Gastroesophageal sphincter (tissue), 3 donors: ENCODE measurements around the gene HIVEP3.

Source experiments
- CTCF ChIP-seq, 4 experiments: fragments of 200-600 bp in 2 of 4; fragments of 450-650 bp in 2 of 4; sonication (generic) in 1 of 4; IDR thresholded peaks; one replicate each; pipeline ENCODE4 v1.5.1; 2017 to 2019; ENCODE audit warnings: antibody characterized with exemption in 4 of 4, mild to moderate bottlenecking in 2 of 4, moderate library complexity in 2 of 4
- POLR2A ChIP-seq, 2 donors: fragments of 450-650 bp; IDR thresholded peaks; one replicate each; pipeline ENCODE4 v1.6.1; 2017; ENCODE audit warnings: antibody characterized with exemption in 2 of 2, mild to moderate bottlenecking in 2 of 2, moderate library complexity in 1 of 2

GRCh38 chr1:41560931-41561330, 357.8 kb downstream of the HIVEP3 start:
- TF ChIP-seq CTCF (IDR thresholded peaks at IDR 0.05) (no peak), POLR2A (IDR thresholded peaks at IDR 0.05) (no peak)
